Skeletal muscle tissue (tissue), 4 donors: ENCODE results near the gene B3GAT1. TPM values are rescaled to one million over a fixed set of nuclear protein-coding genes. Genes with fewer than 3 reads are reported as not detected.

Source experiments
- H3K27ac ChIP-seq: one replicate; pipeline ENCODE4 v1.7.0; 2013; ENCODE audit warnings: mild to moderate bottlenecking, low read depth, low read length, inconsistent platforms
- H3K27me3 ChIP-seq, 3 donors: one replicate each; pipeline ENCODE4 v1.7.0; 2013; ENCODE audit warnings: low read length in 3 of 3; ENCODE audit not compliant: control insufficient read depth in 3 of 3, insufficient read depth in 3 of 3
- H3K36me3 ChIP-seq, 3 donors: one replicate each; pipeline ENCODE4 v1.7.0; 2013; ENCODE audit warnings: low read length in 3 of 3; ENCODE audit not compliant: control insufficient read depth in 3 of 3, insufficient read depth in 3 of 3
- H3K4me1 ChIP-seq, 3 donors: one replicate each; pipeline ENCODE4 v1.7.0; 2013; ENCODE audit warnings: low read length in 3 of 3, mild to moderate bottlenecking in 3 of 3; ENCODE audit not compliant: control insufficient read depth in 3 of 3, insufficient read depth in 3 of 3
- H3K4me3 ChIP-seq, 3 donors: one replicate each; pipeline ENCODE4 v1.7.0; 2013; ENCODE audit warnings: low read length in 3 of 3
- H3K9ac ChIP-seq, 3 donors: one replicate each; pipeline ENCODE4 v1.7.0; 2013; ENCODE audit warnings: low read length in 3 of 3, mild to moderate bottlenecking in 3 of 3, moderate library complexity in 2 of 3, low read depth in 1 of 3
- H3K9me3 ChIP-seq, 3 donors: one replicate each; pipeline ENCODE4 v1.7.0; 2013; ENCODE audit warnings: low read length in 3 of 3; ENCODE audit not compliant: control insufficient read depth in 3 of 3
- total RNA-seq: library from RNA; depleted of rRNA; stranded (reverse); fragments of >200 nt; gene quantifications from one replicate; pipeline ENCODE4 v1.2.3, GENCODE V29; 2014
- donor health status: Osteomylitis.

Gene B3GAT1
- total RNA-seq, 1 donor from 2014 or later: under 0.01 TPM

DNA sequence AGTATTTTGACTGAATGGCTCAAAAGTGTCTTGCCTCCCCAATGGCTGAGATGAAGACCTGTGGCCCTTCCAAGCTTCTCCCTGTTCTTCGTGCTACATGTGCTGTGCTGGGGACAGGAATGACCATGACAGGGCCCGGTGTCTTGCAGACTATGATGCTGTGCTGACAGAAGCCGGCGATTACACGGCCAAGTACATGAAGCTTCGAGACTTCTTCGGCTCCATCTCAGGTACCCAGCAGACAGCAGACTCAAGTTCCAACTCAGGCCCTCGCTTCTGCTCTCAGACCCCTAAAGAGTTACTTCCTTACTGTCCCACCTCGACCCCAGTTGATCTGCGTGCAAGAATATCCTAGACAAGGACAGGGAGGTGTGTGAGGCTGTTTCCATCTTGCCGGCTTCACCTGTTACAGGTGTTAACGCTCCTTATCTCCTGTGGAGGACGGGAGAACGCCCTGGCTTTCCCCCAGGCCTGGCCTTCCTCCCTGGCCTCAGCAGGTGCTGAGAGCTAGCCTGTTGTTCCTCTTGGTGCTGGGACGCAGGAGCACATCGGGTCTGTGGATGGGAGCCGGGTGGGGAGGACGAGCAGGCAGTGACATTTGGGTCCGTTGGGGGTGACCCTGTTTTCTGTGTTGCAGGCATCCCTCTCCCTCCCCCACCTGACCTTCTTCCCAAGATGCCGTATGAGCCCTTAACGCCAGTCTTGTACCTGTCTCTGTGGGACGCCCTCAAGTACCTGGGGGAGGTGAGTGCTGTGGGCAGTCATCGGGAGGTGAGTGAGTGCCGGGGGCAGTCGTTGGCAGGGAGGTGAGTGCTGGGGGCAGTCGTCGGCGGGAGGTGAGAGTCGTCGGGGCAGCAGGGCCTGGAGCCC lies 42.2 kb downstream of the B3GAT1 start:
- Histone ChIP-seq H3K4me3 (no peak overlapping the region), H3K4me1 (no peaks in the 10 kb centered on the region), H3K27ac (no peak overlapping the region), H3K9me3 (no peaks in the 10 kb centered on the region), H3K27me3 (peaks cover 0 to 4% (median 2%) of the 10 kb centered on the region in 3 donors), H3K9ac (no peak overlapping the region), H3K36me3 (no peaks in the 10 kb centered on the region)

DNA sequence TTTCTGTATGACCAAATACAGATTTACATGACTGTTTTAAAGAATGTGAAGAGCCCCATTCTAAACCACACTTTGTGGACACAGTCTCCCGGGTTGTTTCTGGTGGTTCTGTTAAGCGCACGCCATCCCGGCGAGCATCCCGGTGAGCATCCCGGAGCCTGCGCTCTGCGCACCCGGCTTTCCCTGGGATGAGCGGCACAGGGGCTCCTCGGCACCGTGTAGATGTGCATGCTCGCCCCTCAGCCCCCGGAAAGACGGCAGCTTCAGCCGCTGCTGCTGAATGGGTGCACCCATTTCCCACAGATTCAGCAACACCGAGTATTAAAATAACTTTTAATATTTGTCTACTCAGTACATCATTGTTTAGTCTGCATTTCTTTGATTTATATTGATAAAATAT lies 44.3 kb downstream of the B3GAT1 start:
- Histone ChIP-seq H3K9me3 (no peaks in the 10 kb centered on the region), H3K27me3 (peaks cover 0 to 9% (median 1%) of the 10 kb centered on the region in 3 donors), H3K4me3 (no peak overlapping the region), H3K36me3 (no peaks in the 10 kb centered on the region), H3K27ac (no peak overlapping the region), H3K9ac (no peak overlapping the region), H3K4me1 (no peaks in the 10 kb centered on the region)

DNA sequence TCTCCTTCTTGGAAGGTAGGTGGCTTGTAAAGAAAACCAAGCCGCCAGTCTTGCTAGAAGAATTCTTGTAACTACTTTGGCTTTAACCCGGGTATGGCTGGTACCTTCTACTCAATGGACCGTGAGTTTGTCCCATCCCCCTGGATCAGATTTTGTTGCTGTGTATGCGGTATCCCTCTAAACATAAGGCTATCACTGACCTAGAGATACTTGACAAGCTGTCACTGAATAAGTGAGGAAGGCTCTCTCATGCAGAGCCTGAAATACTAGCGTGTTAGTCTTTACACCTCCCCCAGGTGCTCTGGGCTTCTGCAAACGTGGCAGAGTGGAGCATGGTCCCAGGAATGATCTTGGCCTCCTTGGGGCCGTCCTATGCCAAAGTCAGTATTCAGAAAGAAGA lies 45.8 kb downstream of the B3GAT1 start:
- Histone ChIP-seq H3K9ac (no peak overlapping the region), H3K36me3 (no peaks in the 10 kb centered on the region), H3K4me1 (no peaks in the 10 kb centered on the region), H3K4me3 (no peak overlapping the region), H3K27me3 (peaks cover 0 to 12% (median 0%) of the 10 kb centered on the region in 3 donors), H3K27ac (no peak overlapping the region), H3K9me3 (no peaks in the 10 kb centered on the region)

DNA sequence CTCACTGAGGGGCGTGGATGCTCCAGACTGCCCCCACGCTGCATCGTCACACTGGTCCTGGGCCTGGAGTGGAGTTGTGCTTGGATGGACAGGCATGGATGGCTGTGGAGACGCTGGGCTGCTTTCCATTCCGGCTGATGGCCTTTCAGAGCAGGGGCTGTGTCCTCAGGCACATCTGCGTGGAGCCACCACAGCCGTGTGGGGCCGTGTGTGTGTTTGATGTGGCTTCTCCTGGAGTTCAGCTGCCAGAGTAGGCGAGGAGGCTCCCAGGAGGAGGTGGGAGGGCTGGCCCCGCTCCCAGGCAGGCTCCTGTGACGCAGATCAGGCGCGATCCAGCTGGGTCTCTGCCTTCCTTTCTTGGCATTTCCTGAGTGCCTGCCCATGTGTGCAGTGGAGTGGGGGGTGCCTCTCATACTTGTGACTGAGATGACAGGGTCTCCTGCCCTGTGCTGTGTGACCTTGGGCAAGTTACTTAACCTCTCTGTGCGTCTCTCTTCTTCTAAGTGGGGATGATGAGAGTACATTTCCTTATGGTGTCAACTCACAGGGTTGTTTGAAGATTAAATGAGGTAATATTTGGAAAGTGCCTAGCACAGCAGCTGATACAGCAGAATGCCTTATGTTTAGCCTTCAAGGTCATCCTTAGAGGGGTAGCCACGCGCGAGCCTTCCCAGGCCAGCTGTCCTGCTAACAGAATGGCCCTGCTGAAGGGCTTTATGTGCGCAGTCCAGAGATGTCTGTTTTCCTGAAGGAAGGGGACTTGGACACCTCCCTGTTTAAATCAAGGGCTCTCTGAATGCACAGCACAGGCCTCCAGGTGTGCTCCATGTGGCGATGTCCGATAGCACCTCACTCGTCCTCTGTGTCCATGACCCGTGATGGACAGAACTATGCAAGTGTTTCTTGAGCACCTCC lies 46.8 kb downstream of the B3GAT1 start:
- no peaks in the 10 kb centered on the region for H3K9me3 ChIP-seq
- no peak overlapping the region for H3K9ac ChIP-seq
- H3K27me3 ChIP-seq: peaks cover 0 to 10% (median 0%) of the 10 kb centered on the region in 3 donors
- no peaks in the 10 kb centered on the region for H3K4me1 ChIP-seq
- H3K4me3 ChIP-seq: no peak overlapping the region
- no peak overlapping the region for H3K27ac ChIP-seq
- no peaks in the 10 kb centered on the region for H3K36me3 ChIP-seq

DNA sequence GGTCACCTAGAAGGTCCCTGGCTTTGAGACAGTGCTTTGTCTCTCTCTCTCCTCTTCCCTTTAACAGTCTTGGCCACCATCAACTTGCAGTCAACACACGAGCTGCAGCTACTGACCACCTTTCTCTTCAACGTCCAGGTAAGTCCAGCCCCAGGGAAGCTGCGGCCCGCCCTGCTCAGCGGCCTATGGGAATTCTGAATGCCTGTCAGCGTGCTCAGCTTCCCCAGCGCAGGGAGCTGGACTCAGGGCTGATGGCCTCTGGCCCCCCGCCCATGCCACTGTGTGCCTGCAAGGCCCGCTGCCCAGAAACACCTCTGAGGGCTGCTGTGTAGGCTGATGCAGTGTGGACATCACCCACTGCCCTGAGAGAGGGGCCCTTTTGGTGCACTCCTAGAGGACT lies 47.8 kb downstream of the B3GAT1 start:
- no peak overlapping the region for H3K4me3 ChIP-seq
- H3K27me3 ChIP-seq: peaks cover 0 to 14% (median 3%) of the 10 kb centered on the region in 3 donors
- no peak overlapping the region for H3K27ac ChIP-seq
- H3K36me3 ChIP-seq: no peaks in the 10 kb centered on the region
- H3K9ac ChIP-seq: no peak overlapping the region
- no peaks in the 10 kb centered on the region for H3K4me1 ChIP-seq
- no peaks in the 10 kb centered on the region for H3K9me3 ChIP-seq

DNA sequence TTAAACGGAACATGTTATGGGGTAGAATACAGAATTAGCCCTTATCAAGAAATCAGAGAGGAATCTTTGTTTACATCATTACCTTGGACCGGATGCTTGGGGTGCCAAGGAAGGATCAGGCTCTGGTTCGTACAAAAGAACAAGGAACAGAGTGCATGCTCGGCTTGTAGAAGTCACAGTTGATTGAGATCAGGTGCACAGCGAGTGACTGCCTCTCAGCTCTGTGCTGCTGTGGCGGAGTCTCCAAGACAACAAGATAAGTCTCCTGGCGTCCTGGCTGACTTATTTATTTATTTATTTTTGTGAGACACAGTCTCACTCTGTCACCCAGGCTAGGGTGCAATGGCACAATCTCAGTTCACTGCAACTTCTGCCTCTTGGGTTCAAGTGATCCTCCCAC lies 48.5 kb downstream of the B3GAT1 start:
- Histone ChIP-seq H3K9me3 (no peaks in the 10 kb centered on the region), H3K4me1 (no peaks in the 10 kb centered on the region), H3K36me3 (no peaks in the 10 kb centered on the region), H3K27me3 (peaks cover 0 to 14% (median 3%) of the 10 kb centered on the region in 3 donors), H3K9ac (no peak overlapping the region), H3K27ac (no peak overlapping the region), H3K4me3 (no peak overlapping the region)

DNA sequence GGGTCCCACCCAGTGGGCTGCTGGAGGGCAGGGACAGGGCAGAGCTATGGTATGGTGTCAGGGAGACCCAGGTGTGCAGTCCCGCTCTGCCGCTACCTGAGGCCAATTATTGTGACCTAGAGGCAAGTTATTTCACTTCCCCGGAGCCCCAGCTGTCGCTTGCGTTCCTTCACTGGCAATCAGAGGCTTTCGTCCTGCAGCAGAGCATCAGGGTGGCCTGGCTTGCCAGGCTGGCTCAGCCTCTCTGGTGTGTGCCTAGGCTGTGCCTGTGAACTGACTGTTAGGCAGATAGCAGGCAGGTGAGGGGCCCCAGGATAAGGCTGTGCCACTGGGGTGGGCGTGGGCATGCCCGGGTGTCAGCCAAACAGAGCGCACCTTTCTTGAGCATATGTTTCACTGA lies 48.9 kb downstream of the B3GAT1 start:
- Histone ChIP-seq H3K27me3 (peaks cover 0 to 14% (median 3%) of the 10 kb centered on the region in 3 donors), H3K9me3 (no peaks in the 10 kb centered on the region), H3K4me1 (no peaks in the 10 kb centered on the region), H3K4me3 (no peak overlapping the region), H3K9ac (no peak overlapping the region), H3K27ac (no peak overlapping the region), H3K36me3 (no peaks in the 10 kb centered on the region)

DNA sequence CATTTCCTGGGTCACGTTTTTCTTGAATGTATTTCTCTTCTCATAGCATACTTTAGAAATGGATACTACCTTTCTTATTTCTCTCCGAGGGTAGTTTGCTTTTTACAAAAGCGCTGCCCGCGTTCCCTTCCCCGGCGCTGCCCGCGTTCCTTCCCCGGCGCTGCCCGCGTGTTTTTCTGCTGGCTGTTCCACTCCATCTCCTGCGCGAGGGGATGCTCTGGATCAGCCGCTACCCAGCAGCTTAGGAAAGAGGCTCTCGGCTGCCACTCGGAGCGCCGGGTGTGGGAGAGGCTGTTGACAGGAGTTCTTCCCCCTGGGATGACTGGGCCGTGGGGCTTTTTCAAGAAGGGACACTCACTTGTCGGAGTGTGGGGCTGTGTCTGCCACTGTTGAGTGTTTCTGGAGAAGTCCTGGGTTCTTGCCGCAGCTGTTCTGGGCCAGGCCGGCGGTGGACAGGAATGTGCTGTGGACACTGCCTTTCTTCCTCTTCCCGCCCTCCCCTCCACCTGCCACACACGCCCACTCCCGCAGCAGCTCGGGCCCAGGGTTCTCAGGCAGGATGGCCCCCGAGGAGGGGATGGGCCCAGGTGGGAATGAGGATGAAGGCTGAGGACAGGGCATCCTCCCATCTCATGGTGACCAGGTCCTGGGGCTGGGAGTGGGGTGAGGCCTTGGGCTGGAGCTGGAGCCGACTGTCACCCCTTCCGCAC lies 49.7 kb downstream of the B3GAT1 start:
- H3K27me3 ChIP-seq: peaks cover 0 to 15% (median 3%) of the 10 kb centered on the region in 3 donors

DNA sequence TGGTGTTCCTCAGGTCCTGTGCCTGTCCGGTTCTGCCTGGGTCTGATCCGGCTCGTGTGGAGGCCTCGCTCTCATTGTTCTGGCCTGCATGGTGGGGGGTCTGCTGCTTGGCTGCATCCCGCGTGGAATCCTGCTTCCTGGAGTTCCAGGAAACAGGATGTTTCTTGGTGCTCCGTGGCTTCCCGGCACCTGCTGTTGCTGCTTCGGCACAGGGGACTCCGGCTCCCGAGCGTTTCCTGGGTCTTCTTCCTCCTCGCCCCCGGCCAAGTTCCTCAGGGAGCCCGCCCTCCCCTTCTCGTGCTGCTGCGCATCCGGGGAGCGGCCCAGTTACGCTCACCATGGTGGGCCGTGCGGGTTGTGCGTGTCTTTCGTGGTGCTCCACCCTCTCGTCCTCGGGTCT lies 50.4 kb downstream of the B3GAT1 start:
- H3K9ac ChIP-seq: no peak overlapping the region
- no peaks in the 10 kb centered on the region for H3K36me3 ChIP-seq
- no peak overlapping the region for H3K27ac ChIP-seq
- H3K4me1 ChIP-seq: no peaks in the 10 kb centered on the region
- peaks cover 0 to 19% (median 6%) of the 10 kb centered on the region in 3 donors for H3K27me3 ChIP-seq
- no peak overlapping the region for H3K4me3 ChIP-seq
- no peaks in the 10 kb centered on the region for H3K9me3 ChIP-seq

More for the DNA sequence above, 49.7 kb downstream of the B3GAT1 start:
- Histone ChIP-seq H3K4me1 (no peaks in the 10 kb centered on the region), H3K4me3 (no peak overlapping the region), H3K9ac (no peak overlapping the region), H3K9me3 (no peaks in the 10 kb centered on the region), H3K36me3 (no peaks in the 10 kb centered on the region), H3K27ac (no peak overlapping the region)
